Right ventricle myocardium superior (tissue), 1 donor: Measurements from ENCODE around the gene CD27. TPM values are rescaled to one million over a fixed set of nuclear protein-coding genes. Genes with fewer than 3 reads are reported as not detected.
"Not testable (repeated sequence)": the region's sequence is repeated elsewhere in the genome, so short reads cannot be mapped to it uniquely, and the experiment has no call there.

Experiments used
- ATAC-seq: fragments of 200-7000 bp; cut with Tn5 transposase; one replicate; pipeline ENCODE4 v1.9.1; 2020; ENCODE audit warnings: mild to moderate bottlenecking; ENCODE audit not compliant: poor library complexity
- DNase-seq: peaks from one replicate; pipeline ENCODE4 v3.0.0-alpha.2; 2020
- intact Hi-C: fragments of 100-400 bp; cut with DNase I; formaldehyde crosslinking; loops from one replicate; pipeline ENCODE4 v1.11.2; 2022
- long read RNA-seq: library from polyadenylated mRNA; unstranded; transcript quantifications from one replicate; pipeline ENCODE4 v2.0.0, GENCODE V29; 2021
- total RNA-seq: library from RNA; stranded (reverse); fragmentation: NEBNext Ultra II Directional; extraction: Animal tissue kit (Norgen Biotek cat#: 25700); gene quantifications from one replicate; pipeline ENCODE4 v1.2.1, GENCODE V29; 2021
- donor health status: DM: no; HTN: yes; CAD: no; lungs with severe emphysema.

The CD27 gene
- 0.30 TPM for total RNA-seq
- long read RNA-seq, result 0 reads

GRCh38 chr12:6444704-6445688, at the start of gene CD27:
Gene CD27 (plus strand): TSS chr12:6444955. CDS start chr12:6445096, 141 bp downstream.
- DNase-seq, result no peak
- intact Hi-C loops, result no loop called here
- no peak for ATAC-seq

- DNase-seq (no peak), ATAC-seq (no peak)
- intact Hi-C loops, result no loop called here
Observed at GRCh38 chr12:6396031-6396430, 48.7 kb upstream of the CD27 start.

GRCh38 chr12:6399884-6400644, 44.7 kb upstream of the CD27 start:
- intact Hi-C loops, result no loop called here
- DNase-seq, result no peak
- no peak for ATAC-seq

- DNase-seq, result no peak
- intact Hi-C loops, result no loop called here
- ATAC-seq, result no peak
Observed at GRCh38 chr12:6404390-6404789, 40.4 kb upstream of the CD27 start.

- DNase-seq (no peak), ATAC-seq (no peak)
- intact Hi-C loops, result no loop called here
Observed at GRCh38 chr12:6405963-6406362, 38.8 kb upstream of the CD27 start.

GRCh38 chr12:6407236-6407954, 37.4 kb upstream of the CD27 start:
- ATAC-seq, result no peak
- intact Hi-C loops, result no loop called here
- no peak for DNase-seq

GRCh38 chr12:6416596-6416995, 28.2 kb upstream of the CD27 start:
- intact Hi-C loops, result no loop called here
- ATAC-seq, result peak; percentile 63

GRCh38 chr12:6418796-6419195, 26.0 kb upstream of the CD27 start:
- intact Hi-C loops, result no loop called here
- ATAC-seq (no peak), DNase-seq (no peak)

More at GRCh38 chr12:6416596-6416995, 28.2 kb upstream of the CD27 start:
- no peak for DNase-seq

GRCh38 chr12:6420364-6420763, 24.4 kb upstream of the CD27 start:
- ATAC-seq (no peak), DNase-seq (no peak)
- intact Hi-C loops, result loop anchor here (5.0 kb wide), 1 partner anchor 42 kb away; no protein-coding TSS in a partner anchor

- ATAC-seq, result peak; percentile 100
- DNase-seq, result peak; percentile 89
- intact Hi-C loops, result loop anchor here (5.0 kb wide), 1 partner anchor 39 kb away; no protein-coding TSS in a partner anchor
Observed at GRCh38 chr12:6423267-6424007, 21.3 kb upstream of the CD27 start.

GRCh38 chr12:6424008-6424347, 20.8 kb upstream of the CD27 start:
- intact Hi-C loops, result loop anchor here (5.0 kb wide), 1 partner anchor 38 kb away; no protein-coding TSS in a partner anchor
- DNase-seq, result no peak
- ATAC-seq, result no peak

- no peak for DNase-seq
- intact Hi-C loops, result loop anchor here (5.0 kb wide), 1 partner anchor 37 kb away; no protein-coding TSS in a partner anchor
- ATAC-seq, result no peak
Observed at GRCh38 chr12:6424866-6425265, 19.9 kb upstream of the CD27 start.

GRCh38 chr12:6425590-6426531, 18.9 kb upstream of the CD27 start:
- no peak for ATAC-seq
- intact Hi-C loops, result no loop called here
- DNase-seq, result no peak

- DNase-seq, result no peak
- ATAC-seq, result no peak
- intact Hi-C loops, result no loop called here
Observed at GRCh38 chr12:6426882-6427671, 17.7 kb upstream of the CD27 start.

GRCh38 chr12:6427796-6428195, 17.0 kb upstream of the CD27 start:
- intact Hi-C loops, ATAC-seq: not testable (repeated sequence)

GRCh38 chr12:6428326-6428725, 16.4 kb upstream of the CD27 start:
- ATAC-seq (no peak), DNase-seq (no peak)
- intact Hi-C loops, result no loop called here

More at GRCh38 chr12:6427796-6428195, 17.0 kb upstream of the CD27 start:
- not testable (repeated sequence) for DNase-seq
